ENCODE measurements around the gene GOSR2.

GOSR2 gene

GRCh38 chr17:46898364-46898763 is 24.6 kb upstream of the GOSR2 start:
- Histone ChIP-seq H2AFZ (ENCODE audit: low read length) (no peak overlapping the region), H4K20me1 (ENCODE audit: insufficient read depth, low read length, poor library complexity, severe bottlenecking) (no peaks in the 10 kb centered on the region), H3K4me2 (ENCODE audit: low read depth, low read length, poor library complexity, severe bottlenecking) (no peak overlapping the region), H3F3A (ENCODE audit: low read depth) (no peaks in the 10 kb centered on the region), H3K36me3 (ENCODE audit: insufficient read depth, low read length) (no peaks in the 10 kb centered on the region), H3K9me2 (replicated peaks; ENCODE audit: low read depth, low read length) (no peaks in the 10 kb centered on the region), H3K9me3 (ENCODE audit: insufficient read depth, low read depth, low read length) (no peaks in the 10 kb centered on the region), H3K27me3 (ENCODE audit: insufficient read depth, low read length, poor library complexity, severe bottlenecking) (no peaks in the 10 kb centered on the region), H3K4me3 (ENCODE audit: low read length, poor library complexity, severe bottlenecking) (no peak overlapping the region), H3K9ac (ENCODE audit: low read depth, low read length, poor library complexity, severe bottlenecking) (no peak overlapping the region), H3K4me1 (ENCODE audit: insufficient read depth, low read length, poor library complexity, severe bottlenecking) (no peaks in the 10 kb centered on the region), H3K79me2 (ENCODE audit: insufficient read depth, low read length) (no peaks in the 10 kb centered on the region)
- TF ChIP-seq CTCF (conservative IDR thresholded peaks at IDR 0.05; ENCODE audit: low read length) (no peak), EZH2phosphoT487 (IDR thresholded peaks at IDR 0.05; ENCODE audit: borderline replicate concordance) (no peak)

GRCh38 chr17:46898860-46899259 is 24.1 kb upstream of the GOSR2 start:
- Histone ChIP-seq H3K27me3 (ENCODE audit: insufficient read depth, low read length, poor library complexity, severe bottlenecking) (no peaks in the 10 kb centered on the region), H3K9ac (ENCODE audit: low read depth, low read length, poor library complexity, severe bottlenecking) (no peak overlapping the region), H3K4me3 (ENCODE audit: low read length, poor library complexity, severe bottlenecking) (no peak overlapping the region), H2AFZ (ENCODE audit: low read length) (no peak overlapping the region), H3K79me2 (ENCODE audit: insufficient read depth, low read length) (no peaks in the 10 kb centered on the region), H4K20me1 (ENCODE audit: insufficient read depth, low read length, poor library complexity, severe bottlenecking) (no peaks in the 10 kb centered on the region), H3K4me1 (ENCODE audit: insufficient read depth, low read length, poor library complexity, severe bottlenecking) (no peaks in the 10 kb centered on the region), H3K36me3 (ENCODE audit: insufficient read depth, low read length) (no peaks in the 10 kb centered on the region), H3F3A (ENCODE audit: low read depth) (no peaks in the 10 kb centered on the region), H3K9me3 (ENCODE audit: insufficient read depth, low read depth, low read length) (no peaks in the 10 kb centered on the region), H3K4me2 (ENCODE audit: low read depth, low read length, poor library complexity, severe bottlenecking) (no peak overlapping the region), H3K9me2 (replicated peaks; ENCODE audit: low read depth, low read length) (no peaks in the 10 kb centered on the region)
- TF ChIP-seq CTCF (conservative IDR thresholded peaks at IDR 0.05; ENCODE audit: low read length): no peak
- no peak for TF ChIP-seq EZH2phosphoT487 (IDR thresholded peaks at IDR 0.05; ENCODE audit: borderline replicate concordance)

GRCh38 chr17:46901291-46901690 is 21.7 kb upstream of the GOSR2 start:
- Histone ChIP-seq H4K20me1 (ENCODE audit: insufficient read depth, low read length, poor library complexity, severe bottlenecking) (no peaks in the 10 kb centered on the region), H3K9me2 (replicated peaks; ENCODE audit: low read depth, low read length) (no peaks in the 10 kb centered on the region), H3F3A (ENCODE audit: low read depth) (no peaks in the 10 kb centered on the region), H3K27me3 (ENCODE audit: insufficient read depth, low read length, poor library complexity, severe bottlenecking) (no peaks in the 10 kb centered on the region), H3K4me2 (ENCODE audit: low read depth, low read length, poor library complexity, severe bottlenecking) (no peak overlapping the region), H3K4me1 (ENCODE audit: insufficient read depth, low read length, poor library complexity, severe bottlenecking) (no peaks in the 10 kb centered on the region), H3K79me2 (ENCODE audit: insufficient read depth, low read length) (no peaks in the 10 kb centered on the region), H3K9me3 (ENCODE audit: insufficient read depth, low read depth, low read length) (no peaks in the 10 kb centered on the region), H3K36me3 (ENCODE audit: insufficient read depth, low read length) (no peaks in the 10 kb centered on the region), H3K9ac (ENCODE audit: low read depth, low read length, poor library complexity, severe bottlenecking) (no peak overlapping the region), H3K4me3 (ENCODE audit: low read length, poor library complexity, severe bottlenecking) (no peak overlapping the region), H2AFZ (ENCODE audit: low read length) (no peak overlapping the region)
- no peak for TF ChIP-seq EZH2phosphoT487 (IDR thresholded peaks at IDR 0.05; ENCODE audit: borderline replicate concordance)
- no peak for TF ChIP-seq CTCF (conservative IDR thresholded peaks at IDR 0.05; ENCODE audit: low read length)
